HG02623 (cell line): Measurements from ENCODE around the gene RNF114.
"Not testable (repeated sequence)": the region's sequence is repeated elsewhere in the genome, so short reads cannot be mapped to it uniquely, and the experiment has no call there.

Source experiments
- ATAC-seq: cut with Tn5 transposase; IDR thresholded peaks from one replicate; pipeline ENCODE4 v1.9.1; 2021; ENCODE audit warnings: moderate library complexity; ENCODE audit not compliant: unreplicated experiment

RNF114 gene

GRCh38 chr20:49961413-49961812 is 25.2 kb downstream of the RNF114 start:
- no peak for ATAC-seq

GRCh38 chr20:49964964-49965780 is 29.0 kb downstream of the RNF114 start:
- ATAC-seq = no peak

- no peak for ATAC-seq
Measured at GRCh38 chr20:49965781-49966305, 29.6 kb downstream of the RNF114 start.

- no peak for ATAC-seq
Measured at GRCh38 chr20:49966861-49967260, 30.7 kb downstream of the RNF114 start.

- no peak for ATAC-seq
Measured at GRCh38 chr20:49969234-49969633, 33.0 kb downstream of the RNF114 start.

- ATAC-seq = no peak
Measured at GRCh38 chr20:49969946-49970345, 33.7 kb downstream of the RNF114 start.

GRCh38 chr20:49970498-49970897 is 34.3 kb downstream of the RNF114 start:
- ATAC-seq = no peak

GRCh38 chr20:49973981-49974380 is 37.8 kb downstream of the RNF114 start:
- ATAC-seq = no peak

- no peak for ATAC-seq
Measured at GRCh38 chr20:49976542-49976941, 40.3 kb downstream of the RNF114 start.

GRCh38 chr20:49977740-49978139 is 41.5 kb downstream of the RNF114 start:
- ATAC-seq = not testable (repeated sequence)

GRCh38 chr20:49978685-49979029 is 42.5 kb downstream of the RNF114 start:
- no peak for ATAC-seq

- no peak for ATAC-seq
Measured at GRCh38 chr20:49979030-49979832, 43.0 kb downstream of the RNF114 start.

GRCh38 chr20:49980140-49981008 is 44.2 kb downstream of the RNF114 start:
- ATAC-seq = no peak

GRCh38 chr20:49981218-49982071 is 45.2 kb downstream of the RNF114 start:
- no peak for ATAC-seq

GRCh38 chr20:49982072-49982345 is 45.8 kb downstream of the RNF114 start:
- ATAC-seq = no peak

GRCh38 chr20:49982346-49983122 is 46.3 kb downstream of the RNF114 start, which contains the start of gene SNAI1:
Gene SNAI1, plus strand, starts transcription at chr20:49982980. Its CDS starts 80 bp downstream, at chr20:49983060.
- peak; percentile 62 for ATAC-seq

- no peak for ATAC-seq
Measured at GRCh38 chr20:49983123-49983847, 47.1 kb downstream of the RNF114 start.

- ATAC-seq = no peak
Measured at GRCh38 chr20:49983848-49984408, 47.7 kb downstream of the RNF114 start.
